ENCODE data around the gene UBE2F.

GRCh38 chr2:238025741-238026360 lies 59.0 kb downstream of the UBE2F start:
- no peak for TF ChIP-seq CTCF (IDR thresholded peaks at IDR 0.05)
- no peak for TF ChIP-seq EP300 (IDR thresholded peaks at IDR 0.05)
